Fibroblast of lung (primary cell): ENCODE results near the gene INTS15. TPM values are rescaled to one million over a fixed set of nuclear protein-coding genes. Genes with fewer than 3 reads are reported as not detected.
"Not testable (repeated sequence)": the region's sequence is repeated elsewhere in the genome, so short reads cannot be mapped to it uniquely, and the experiment has no call there.

Source experiments
- DNase-seq, 2 donors: peaks; one replicate each; pipeline versions ENCODE4 v3.0.0 to v3.0.0-alpha.2; 2010; ENCODE audit warnings: low read depth in 2 of 2
- H2AFZ ChIP-seq: 2 replicates; pipeline ENCODE4 v1.5.1; 2012; ENCODE audit warnings: low read length, control low read depth, inconsistent platforms
- H3K27ac ChIP-seq: 2 replicates; pipeline ENCODE4 v1.5.1; 2011; ENCODE audit warnings: low read length, control low read depth; ENCODE audit not compliant: insufficient read depth
- H3K27me3 ChIP-seq: 2 replicates; pipeline ENCODE4 v1.5.1; 2011; ENCODE audit warnings: mild to moderate bottlenecking, low read length; ENCODE audit not compliant: control insufficient read depth, insufficient read depth
- H3K36me3 ChIP-seq: 2 replicates; pipeline ENCODE4 v1.5.1; 2011; ENCODE audit warnings: low read length; ENCODE audit not compliant: control insufficient read depth, insufficient read depth
- H3K4me1 ChIP-seq: 2 replicates; pipeline ENCODE4 v1.5.1; 2011; ENCODE audit warnings: low read length; ENCODE audit not compliant: control insufficient read depth, insufficient read depth; ENCODE audit errors: extremely low read depth
- H3K4me2 ChIP-seq: 2 replicates; pipeline ENCODE4 v1.5.1; 2011; ENCODE audit warnings: low read length, control low read depth; ENCODE audit not compliant: insufficient read depth; ENCODE audit errors: extremely low read depth
- H3K4me3 ChIP-seq, 4 experiments: fragments of 200-600 bp in 1 of 4; sonication (generic) in 1 of 4; replicated peaks in 1 of 4; 2 replicates each; pipeline ENCODE4 v1.5.1; 2011 to 2016; ENCODE audit warnings: low read length in 4 of 4, low read depth in 3 of 4, mild to moderate bottlenecking in 3 of 4, control low read depth in 2 of 4, inconsistent platforms in 1 of 4, mixed read lengths in 1 of 4; ENCODE audit not compliant: insufficient read depth in 1 of 4; ENCODE audit errors: control extremely low read depth in 1 of 4
- H3K79me2 ChIP-seq: 2 replicates; pipeline ENCODE4 v1.5.1; 2012; ENCODE audit warnings: mild to moderate bottlenecking, low read length, inconsistent platforms; ENCODE audit not compliant: control insufficient read depth, insufficient read depth
- H3K9ac ChIP-seq: 2 replicates; pipeline ENCODE4 v1.5.1; 2011; ENCODE audit warnings: mild to moderate bottlenecking, low read length, control low read depth; ENCODE audit not compliant: insufficient read depth
- H3K9me3 ChIP-seq: 2 replicates; pipeline ENCODE4 v1.5.1; 2012; ENCODE audit warnings: low read depth, low read length; ENCODE audit not compliant: control insufficient read depth, insufficient read depth
- H4K20me1 ChIP-seq: 2 replicates; pipeline ENCODE4 v1.5.1; 2011; ENCODE audit warnings: low read length; ENCODE audit not compliant: control insufficient read depth, insufficient read depth; ENCODE audit errors: extremely low read depth
- EZH2 ChIP-seq: IDR thresholded peaks from 2 replicates; pipeline ENCODE4 v1.5.1; 2012; ENCODE audit warnings: low read length, control low read depth, mild to moderate bottlenecking; ENCODE audit errors: missing control alignments
- polyA plus RNA-seq, 2 donors: library from polyadenylated mRNA; depleted of rRNA in 1 of 2; stranded (reverse) in 1 of 2; unstranded in 1 of 2; fragments of >200 nt; gene quantifications; 2 replicates each; pipeline ENCODE4 v1.2.1, GENCODE V29; 2011 to 2012; ENCODE audit warnings: missing spikeins in 1 of 2
- total RNA-seq: library from RNA; depleted of rRNA; stranded (reverse); fragments of >200 nt; gene quantifications from 2 replicates; pipeline ENCODE4 v1.2.1, GENCODE V29; 2014
- TF ChIP-seq, protein P1 (sequence below), 2 donors: IDR thresholded peaks in 1 of 2; conservative IDR thresholded peaks in 1 of 2; 1 replicate in 1 of 2; 2 replicates in 1 of 2; pipeline ENCODE4 v1.5.1; 2011 to 2012; ENCODE audit warnings: low read length in 2 of 2, control low read depth in 1 of 2, inconsistent platforms in 1 of 2, low read depth in 1 of 2, mild to moderate bottlenecking in 1 of 2

The INTS15 gene
- total and polyA plus RNA-seq, 2 donors (not counting 1 experiment from before 2014, with no cell fraction given) = 7.1 to 11.7 TPM

DNA sequence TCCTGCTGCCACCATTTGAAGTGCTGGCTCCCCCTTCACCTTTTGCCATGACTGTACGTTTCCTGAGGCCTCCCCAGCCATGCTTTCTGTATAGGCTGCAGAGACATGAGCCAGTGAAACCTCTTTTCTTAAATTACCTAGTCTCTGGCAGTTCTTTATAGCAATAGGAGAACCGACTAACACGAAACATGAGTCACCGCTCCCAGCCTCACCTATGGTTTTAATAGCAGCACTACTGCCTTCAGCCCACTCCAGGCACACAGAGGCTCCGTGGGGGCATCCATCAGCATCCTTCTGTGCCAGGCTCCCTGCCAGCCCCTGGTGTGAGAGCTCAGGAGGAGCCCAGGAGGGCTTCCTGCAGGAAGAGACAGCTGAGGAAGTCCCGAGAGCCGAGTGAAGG lies 41.8 kb downstream of the INTS15 start:
- no peak for DNase-seq
- Histone ChIP-seq H3K79me2 (no peaks in the 10 kb centered on the region), H3K27ac (no peak overlapping the region), H3K4me2 (no peak overlapping the region), H2AFZ (no peak overlapping the region), H3K27me3 (no peaks in the 10 kb centered on the region), H3K4me3 (no peak overlapping the region), H4K20me1 (no peaks in the 10 kb centered on the region), H3K9me3 (no peaks in the 10 kb centered on the region), H3K9ac (no peak overlapping the region), H3K36me3 (no peaks in the 10 kb centered on the region), H3K4me1 (no peaks in the 10 kb centered on the region)
- TF ChIP-seq, protein P1, sequence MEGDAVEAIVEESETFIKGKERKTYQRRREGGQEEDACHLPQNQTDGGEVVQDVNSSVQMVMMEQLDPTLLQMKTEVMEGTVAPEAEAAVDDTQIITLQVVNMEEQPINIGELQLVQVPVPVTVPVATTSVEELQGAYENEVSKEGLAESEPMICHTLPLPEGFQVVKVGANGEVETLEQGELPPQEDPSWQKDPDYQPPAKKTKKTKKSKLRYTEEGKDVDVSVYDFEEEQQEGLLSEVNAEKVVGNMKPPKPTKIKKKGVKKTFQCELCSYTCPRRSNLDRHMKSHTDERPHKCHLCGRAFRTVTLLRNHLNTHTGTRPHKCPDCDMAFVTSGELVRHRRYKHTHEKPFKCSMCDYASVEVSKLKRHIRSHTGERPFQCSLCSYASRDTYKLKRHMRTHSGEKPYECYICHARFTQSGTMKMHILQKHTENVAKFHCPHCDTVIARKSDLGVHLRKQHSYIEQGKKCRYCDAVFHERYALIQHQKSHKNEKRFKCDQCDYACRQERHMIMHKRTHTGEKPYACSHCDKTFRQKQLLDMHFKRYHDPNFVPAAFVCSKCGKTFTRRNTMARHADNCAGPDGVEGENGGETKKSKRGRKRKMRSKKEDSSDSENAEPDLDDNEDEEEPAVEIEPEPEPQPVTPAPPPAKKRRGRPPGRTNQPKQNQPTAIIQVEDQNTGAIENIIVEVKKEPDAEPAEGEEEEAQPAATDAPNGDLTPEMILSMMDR (conservative IDR thresholded peaks at IDR 0.05 in 1 of 2, IDR thresholded peaks at IDR 0.05 in 1 of 2; ENCODE audit: low read depth in 1 of 2, low read length in 2 of 2) = no peak
- no peak for TF ChIP-seq EZH2

GRCh38 chr7:6634021-6634420 lies 44.2 kb downstream of the INTS15 start:
- no peak overlapping the region for H3K27ac ChIP-seq
- H3K79me2 ChIP-seq = peaks cover 16% of the 10 kb centered on the region
- H2AFZ ChIP-seq = no peak overlapping the region
- H3K4me1 ChIP-seq = no peaks in the 10 kb centered on the region
- TF ChIP-seq, protein P1 (conservative IDR thresholded peaks at IDR 0.05 in 1 of 2, IDR thresholded peaks at IDR 0.05 in 1 of 2; ENCODE audit: low read depth in 1 of 2, low read length in 2 of 2) = no peak
- TF ChIP-seq EZH2 = no peak
- no peak overlapping the region for H3K9ac ChIP-seq
- no peaks in the 10 kb centered on the region for H3K9me3 ChIP-seq
- no peak for DNase-seq
- H3K27me3 ChIP-seq = no peaks in the 10 kb centered on the region
- H3K4me2 ChIP-seq = no peak overlapping the region
- no peak overlapping the region for H3K4me3 ChIP-seq
- no peaks in the 10 kb centered on the region for H3K36me3 ChIP-seq
- no peaks in the 10 kb centered on the region for H4K20me1 ChIP-seq

DNA sequence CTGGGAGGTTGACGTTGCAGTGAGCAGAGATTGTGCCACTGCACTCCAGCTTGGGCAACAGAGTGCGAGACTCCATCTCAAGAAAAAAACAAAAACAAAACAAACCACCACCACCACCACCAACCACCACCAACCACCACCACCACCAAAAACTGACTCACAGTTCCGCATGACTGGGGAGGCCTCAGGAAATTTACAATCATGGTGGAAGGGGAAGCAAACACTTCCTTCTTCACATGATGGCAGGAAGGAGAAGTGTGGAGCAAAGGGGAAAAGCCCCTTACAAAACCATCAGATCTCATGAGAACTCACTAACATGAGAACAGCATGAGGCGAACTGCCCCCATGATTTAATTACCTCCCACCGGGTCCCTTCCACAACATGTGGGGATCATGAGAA lies 45.1 kb downstream of the INTS15 start:
- not testable (repeated sequence) for H3K4me2 ChIP-seq, H3K27ac ChIP-seq, H3K4me1 ChIP-seq, H3K36me3 ChIP-seq, H3K9me3 ChIP-seq, H3K27me3 ChIP-seq, DNase-seq, H3K4me3 ChIP-seq, H3K9ac ChIP-seq, H2AFZ ChIP-seq, H4K20me1 ChIP-seq
- peaks cover 22% of the 10 kb centered on the region for H3K79me2 ChIP-seq
